ENCODE measurements around the gene CYP4A22.

- TF ChIP-seq EZH2 (IDR thresholded peaks at IDR 0.05; ENCODE audit: low read length, missing control alignments) (no peak), CTCF (conservative IDR thresholded peaks at IDR 0.05 in 1 of 2, IDR thresholded peaks at IDR 0.05 in 1 of 2; ENCODE audit: low read depth in 1 of 2, low read length in 2 of 2) (no peak)
These were observed 30.4 kb upstream of the CYP4A22 start for GRCh38 chr1:47106792-47107191.

Measured in fibroblast of lung (primary cell).